ENCODE results near the gene ATOH7.
"Not testable (repeated sequence)": the region's sequence is repeated elsewhere in the genome, so short reads cannot be mapped to it uniquely, and the experiment has no call there.

The ATOH7 gene

DNA sequence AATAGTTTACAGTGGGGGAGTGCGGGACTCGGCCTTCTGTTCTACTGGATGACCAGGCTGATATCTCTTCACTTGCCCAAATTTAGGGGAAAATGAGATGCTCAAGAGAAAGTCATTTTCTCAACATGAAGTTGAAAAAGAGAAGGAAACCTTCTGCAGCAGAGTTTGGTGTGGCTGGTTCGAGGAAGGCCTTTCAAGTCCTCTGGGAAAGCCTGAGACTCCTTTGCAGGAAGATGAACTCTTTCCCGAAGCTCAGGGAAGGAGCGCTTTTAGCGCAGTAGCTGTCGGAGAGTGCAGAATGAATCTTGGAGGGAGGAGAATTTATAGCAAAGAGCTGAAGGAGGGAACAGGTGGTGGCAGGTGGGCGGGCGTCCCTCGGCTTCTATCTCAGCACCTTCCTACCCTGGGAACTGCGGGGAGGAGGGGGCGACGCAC lies at the start of gene ATOH7:
Gene ATOH7 (minus strand): TSS at position 297 of the 435 bp plus-strand sequence. CDS start 436 bp downstream, outside the sequence.
- no peak for DNase-seq

DNA sequence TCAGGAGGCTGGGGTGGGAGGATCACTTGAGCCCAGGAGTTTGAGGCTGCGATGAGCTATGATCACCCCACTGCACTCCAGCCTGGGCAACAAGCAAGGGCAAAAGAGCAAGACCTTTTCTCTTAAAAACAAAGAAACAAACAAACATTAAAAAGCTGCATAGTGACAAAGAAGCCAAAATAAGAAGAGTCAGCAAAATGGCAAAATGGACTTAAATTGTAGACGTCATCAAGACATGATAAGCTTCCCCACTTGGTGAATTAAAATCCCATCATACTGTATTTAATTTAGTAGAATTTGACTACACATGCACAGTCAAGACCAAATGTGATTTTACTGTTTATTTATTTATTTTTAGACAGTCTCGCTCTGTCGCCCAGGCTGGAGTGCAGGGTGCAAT lies 48.8 kb upstream of the ATOH7 start:
- DNase-seq = no peak

DNA sequence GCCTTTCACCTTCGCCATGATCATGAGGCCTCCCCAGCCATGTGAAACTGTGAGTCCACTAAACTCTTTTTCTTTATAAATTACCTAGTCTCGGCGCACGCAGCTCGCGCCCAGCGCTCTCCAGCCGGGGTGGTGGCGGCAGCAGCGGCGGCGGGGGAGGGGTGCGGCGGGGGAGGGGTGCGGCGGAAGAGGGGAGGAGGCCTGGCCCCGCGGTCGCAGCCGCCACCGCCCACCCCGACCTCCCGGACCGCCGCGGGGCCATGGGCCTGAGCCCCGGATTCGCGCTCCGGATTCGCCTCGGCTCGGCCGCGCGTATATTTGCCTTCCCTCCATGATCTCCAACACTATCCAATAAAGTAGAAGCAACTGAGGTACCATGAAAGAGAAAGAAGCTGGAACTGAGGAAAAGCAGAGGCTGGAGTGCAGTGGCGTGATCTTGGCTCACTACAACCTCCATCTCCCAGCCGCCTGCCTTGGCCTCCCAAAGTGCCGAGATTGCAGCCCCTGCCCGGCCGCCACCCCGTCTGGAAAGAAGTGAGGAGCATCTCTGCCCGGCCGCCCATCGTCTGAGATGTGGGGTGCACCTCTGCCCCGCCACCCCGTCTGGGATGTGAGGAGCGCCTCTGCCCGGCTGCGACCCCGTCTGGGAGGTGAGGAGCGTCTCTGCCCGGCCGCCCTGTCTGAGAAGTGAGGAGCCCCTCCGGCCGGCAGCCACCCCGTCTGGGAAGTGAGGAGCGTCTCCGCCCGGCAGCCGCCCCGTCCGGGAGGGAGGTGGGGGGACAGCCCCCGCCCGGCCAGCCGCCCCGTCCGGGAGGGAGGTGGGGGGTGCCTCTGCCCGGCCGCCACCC lies 47.2 kb upstream of the ATOH7 start:
- not testable (repeated sequence) for DNase-seq

DNA sequence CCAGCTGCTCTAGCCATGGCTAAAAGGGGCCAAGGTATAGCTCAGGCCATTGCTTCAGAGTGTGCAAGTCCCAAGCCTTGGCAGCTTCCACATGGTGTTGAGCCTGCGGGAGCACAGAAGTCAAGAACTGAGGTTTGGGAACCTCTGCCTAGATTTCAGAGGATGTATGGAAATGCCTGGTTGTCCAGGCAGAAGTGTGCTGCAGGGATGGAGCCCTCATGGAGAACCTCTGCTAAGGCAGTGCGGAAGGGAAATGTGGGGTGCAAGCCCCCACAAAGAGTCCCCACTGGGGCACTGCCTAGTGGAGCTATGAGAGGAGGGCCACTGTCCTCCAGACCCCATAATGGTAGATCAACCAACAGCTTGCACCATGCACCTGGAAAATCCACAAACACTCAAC lies 45.9 kb upstream of the ATOH7 start:
- DNase-seq = not testable (repeated sequence)

DNA sequence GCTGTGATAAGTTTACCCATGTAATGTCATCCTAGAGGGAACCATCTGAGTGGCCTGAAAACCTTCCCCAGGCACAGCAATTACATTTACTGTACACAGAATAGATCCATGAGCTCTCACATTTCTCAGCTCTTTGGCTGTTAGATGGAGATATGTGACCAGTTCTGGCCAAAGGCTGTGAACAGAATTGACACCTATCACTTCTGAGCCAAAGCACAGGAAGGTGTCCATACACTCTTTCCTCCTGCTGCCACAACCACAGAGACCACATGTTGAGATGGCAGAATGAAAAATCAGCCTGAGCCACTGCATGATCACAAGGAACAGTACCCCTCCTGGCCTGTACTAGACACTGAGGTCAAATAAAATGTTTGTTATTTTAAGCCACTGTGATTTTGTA lies 44.3 kb upstream of the ATOH7 start:
- no peak for DNase-seq

DNA sequence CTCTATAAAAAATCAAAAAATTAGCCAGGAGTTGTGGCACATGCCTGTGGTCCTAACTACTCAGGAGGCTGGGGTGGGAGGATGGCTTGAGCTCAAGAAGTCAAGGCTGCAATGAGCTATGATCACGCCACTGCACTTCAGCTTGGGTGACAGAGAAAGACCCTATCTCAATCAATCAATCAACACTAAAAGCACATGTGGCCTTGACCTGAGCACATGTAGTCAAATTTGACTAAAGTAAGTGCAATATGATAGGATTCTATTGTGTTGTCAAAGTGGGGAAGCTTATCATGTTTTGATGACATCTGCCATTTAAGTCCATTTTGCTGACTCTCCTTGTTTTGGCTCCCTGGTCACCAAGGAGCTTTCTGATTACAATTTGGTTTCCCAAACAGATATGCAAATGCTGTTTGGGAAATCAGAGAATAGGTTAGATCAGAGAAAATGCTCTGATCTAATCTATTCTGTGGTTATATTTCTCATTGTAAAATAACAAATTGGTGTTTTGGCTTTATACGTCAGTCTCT lies 43.8 kb upstream of the ATOH7 start:
- DNase-seq = no peak

DNA sequence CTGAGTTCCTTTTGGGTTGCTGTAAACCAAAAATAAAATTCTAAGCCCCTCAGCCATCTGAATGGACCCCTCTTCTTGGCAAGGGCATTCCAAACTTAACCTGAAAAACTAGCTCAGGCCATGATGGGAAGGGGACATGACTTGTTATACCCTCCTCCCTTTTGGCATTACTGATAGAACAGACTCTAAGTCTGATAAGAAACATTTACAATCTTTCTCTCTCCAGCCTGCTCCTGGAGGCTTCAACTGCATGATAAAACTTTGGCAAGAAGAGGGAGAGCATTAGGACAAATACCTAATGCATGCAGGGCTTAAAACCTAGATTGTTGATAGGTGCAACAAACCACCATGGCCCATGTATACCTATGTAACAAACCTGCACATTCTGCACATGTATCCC lies 40.9 kb upstream of the ATOH7 start:
- DNase-seq = no peak

DNA sequence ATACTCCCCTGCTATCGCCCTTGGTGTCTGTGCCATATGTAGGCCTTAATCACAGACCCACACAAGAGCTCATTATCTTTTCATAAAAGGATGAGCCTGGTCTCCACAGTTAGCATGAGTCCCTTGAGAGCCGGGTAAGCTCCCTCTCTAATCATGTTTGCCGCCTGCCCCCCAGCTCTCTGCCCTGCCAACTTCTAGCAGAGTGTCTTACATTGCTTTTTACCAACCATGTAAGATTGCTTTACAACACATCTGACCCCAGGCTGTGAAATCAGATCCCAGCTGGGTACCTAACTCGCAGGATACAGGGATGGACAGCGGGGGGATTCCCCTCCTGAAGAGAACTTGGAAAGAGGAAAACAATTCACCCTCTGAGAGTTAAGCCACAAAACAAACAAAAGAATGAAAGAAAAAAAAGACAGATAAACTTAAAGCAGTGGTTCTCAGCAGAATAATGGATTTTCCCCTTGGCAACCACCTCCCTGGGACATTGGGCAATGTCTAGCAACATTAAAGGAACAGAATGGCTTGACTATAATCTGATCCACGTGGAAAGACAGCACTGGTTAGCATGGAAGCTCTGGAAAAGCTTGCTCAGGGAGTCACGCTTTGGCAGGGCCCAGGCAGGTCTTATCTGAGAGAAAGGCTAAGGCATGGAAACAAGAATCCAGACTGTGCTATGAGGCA lies 39.4 kb upstream of the ATOH7 start:
- no peak for DNase-seq

DNA sequence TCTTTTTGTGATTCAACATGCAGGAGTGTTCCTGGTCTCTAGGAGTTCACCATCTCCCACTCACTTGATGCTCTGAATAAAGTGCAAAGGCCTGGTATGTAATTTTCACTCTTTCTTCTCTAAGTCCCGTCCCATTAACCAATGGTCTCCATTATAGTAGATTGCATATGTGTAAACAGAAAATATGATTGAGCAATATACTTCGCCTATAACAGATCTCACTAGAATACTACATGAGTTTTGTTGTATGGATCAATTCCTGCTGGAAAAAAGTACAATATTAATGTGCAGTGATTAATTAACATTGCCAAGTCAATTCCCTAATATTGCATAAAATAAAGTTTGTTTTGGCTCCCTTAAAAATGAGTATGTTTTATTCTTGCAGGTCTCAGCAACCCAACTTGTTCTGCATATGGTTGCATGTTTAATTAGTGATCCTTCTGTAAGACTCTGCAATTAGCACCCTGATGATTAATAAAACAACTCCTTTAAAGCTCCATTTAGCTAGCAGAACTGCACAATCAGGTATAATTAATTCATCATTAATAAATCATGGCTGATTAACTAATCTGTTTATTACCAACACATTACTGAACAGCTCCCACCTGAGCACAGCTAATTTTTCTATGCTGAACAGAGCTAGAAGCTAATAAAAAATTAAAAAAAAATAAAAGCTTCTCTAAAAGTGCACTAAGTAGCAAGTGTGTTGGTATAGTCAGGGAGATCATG lies 37.8 kb upstream of the ATOH7 start:
- DNase-seq = no peak

DNA sequence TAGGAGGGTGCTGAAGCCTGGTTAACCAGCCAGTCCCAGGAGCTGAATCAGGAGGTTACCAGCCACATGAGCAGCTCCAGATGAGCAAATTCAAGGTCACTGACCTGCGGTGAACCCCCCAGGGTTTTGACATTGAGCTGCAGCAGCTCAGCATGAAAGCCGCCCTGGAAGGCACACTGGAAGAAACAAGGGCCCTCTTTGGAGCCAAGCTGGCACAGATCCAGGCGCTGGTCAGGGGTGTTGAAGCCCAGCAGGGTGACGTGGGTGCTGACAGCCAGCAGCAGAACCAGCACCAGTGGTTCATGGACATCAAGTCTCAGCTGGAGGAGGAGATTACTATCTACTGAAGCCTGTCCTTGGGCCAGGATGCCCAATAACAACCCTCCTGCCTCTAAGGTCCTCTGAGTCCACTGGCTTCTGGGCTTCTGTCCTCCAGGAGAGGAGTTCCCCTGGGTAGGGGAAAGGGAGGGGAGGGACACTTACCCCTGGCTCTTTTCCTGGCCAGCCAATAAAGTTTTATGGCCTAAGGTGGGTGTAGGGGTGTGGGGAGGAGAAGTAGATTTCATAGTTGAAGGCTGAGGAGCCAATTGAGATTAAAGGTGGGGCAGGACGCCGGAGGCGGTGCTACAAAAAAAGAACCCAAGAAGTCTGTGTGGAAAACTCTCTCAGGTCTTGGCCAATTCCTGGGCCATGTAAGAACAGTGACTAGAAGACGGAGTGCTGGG lies 29.4 kb upstream of the ATOH7 start:
- no peak for DNase-seq

DNA sequence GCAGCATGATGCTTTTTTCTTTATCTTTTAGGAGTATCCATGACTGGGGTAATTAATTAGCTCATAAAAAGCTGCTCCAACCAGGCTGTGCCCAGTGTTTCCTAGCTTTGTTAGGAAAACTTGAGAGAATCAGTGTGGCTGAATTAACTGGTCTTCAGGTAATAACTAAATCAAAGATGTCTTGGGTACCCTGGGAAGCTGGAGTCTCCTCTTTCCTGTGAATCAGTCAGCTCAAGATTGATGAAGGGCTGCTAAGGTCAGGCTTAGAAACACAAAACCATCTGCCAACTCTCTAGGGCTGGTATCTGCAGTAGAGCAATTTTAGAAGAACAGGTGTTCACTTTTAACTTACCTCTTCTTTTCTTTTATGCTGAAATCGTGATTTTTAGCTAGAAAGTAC lies 21.4 kb upstream of the ATOH7 start:
- DNase-seq = no peak

DNA sequence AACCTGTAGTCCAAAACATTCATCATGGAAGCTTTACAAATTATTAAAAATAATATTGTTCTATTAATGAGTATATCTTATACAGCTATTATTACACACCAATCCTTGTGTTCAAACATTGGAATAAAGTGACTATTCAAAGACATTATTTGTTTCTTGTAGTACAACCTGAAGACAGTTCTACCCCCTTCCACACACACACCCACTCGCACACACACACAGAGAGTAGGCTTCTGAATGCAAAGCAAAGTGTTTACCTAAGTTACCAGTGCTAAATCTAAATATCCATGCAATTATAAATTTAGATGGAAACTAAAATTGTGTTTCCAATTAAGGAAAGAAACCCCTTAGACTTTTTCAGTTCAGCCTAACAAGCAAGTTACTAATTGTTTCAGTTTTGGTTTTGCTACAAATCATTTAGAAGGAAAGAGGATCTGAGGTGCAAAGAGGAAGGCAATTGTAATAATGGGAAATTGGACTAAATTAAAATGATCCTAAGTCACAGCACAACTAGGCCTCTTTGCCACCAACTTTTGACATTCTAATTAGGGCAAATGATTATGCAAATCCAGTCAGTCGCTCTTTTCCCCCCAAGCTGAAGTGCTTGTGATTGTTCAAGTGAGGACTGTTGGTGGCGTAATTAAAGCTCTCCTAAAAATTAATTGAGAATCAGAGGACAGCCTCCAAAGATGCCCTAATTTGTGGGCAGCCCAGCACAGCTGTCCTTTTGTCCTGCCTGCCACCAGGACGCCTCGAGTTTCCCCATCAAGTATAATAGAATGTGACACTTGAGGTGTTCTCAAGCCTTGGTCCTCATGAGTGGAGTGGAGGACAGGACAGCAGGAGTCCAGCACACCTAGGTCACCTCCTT lies 19.9 kb upstream of the ATOH7 start:
- DNase-seq = no peak

DNA sequence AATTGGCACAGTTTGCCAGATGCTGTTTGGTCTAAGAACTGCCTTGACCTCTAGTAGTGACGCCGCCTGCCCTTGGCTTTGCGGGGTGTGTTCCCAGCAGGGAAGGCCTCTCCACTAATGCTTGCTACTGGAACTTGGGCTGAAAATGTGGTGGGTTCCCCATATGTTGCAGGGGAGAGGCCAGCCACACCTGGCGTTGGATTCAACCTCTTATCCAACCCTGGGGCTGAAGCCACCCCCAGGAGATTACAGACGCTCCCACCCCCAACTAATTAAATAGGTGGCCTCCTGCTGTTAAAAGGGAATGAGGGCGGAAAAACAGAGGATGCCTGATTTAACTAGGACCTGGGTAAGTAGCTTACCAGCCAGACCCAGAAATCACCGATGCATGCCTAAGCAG lies 19.2 kb upstream of the ATOH7 start:
- DNase-seq = no peak

DNA sequence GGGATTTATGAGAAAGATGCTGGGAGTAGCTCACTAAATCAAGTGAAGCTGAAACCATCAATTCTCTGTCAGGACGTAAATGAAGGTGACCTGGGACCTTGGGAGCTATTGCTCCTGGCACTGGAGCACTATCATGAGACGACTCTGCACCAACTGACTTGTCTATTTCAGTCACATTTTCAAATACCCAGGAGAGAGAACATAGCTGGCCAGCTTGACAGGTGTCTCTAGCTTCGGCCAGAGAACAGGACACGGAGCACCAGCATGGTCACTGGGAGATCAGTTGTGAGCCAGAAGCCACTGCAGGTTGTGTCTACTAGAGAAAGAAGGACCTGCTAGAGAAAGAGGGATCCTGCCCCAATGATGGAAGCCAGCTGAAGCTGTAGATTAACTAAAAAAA lies 17.4 kb upstream of the ATOH7 start:
- DNase-seq = no peak

DNA sequence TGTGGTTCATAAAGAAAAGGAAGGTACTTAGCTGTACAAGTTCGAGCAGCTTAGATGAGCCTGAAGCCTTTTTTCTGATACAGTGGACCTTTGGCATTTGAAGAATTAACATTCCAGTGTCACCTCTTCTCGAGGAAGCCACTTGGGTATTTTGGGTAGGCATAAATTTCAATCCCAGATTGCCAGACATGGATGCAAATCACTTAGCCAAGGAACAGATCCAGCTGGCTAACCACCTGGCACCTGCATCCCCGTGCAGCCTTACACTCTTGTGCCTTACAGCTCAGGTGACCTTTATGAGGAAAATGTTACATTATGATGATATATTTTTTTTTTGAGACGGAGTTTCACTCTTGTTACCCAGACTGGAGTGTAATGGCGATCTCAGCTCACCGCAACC lies 16.0 kb upstream of the ATOH7 start:
- DNase-seq = no peak

DNA sequence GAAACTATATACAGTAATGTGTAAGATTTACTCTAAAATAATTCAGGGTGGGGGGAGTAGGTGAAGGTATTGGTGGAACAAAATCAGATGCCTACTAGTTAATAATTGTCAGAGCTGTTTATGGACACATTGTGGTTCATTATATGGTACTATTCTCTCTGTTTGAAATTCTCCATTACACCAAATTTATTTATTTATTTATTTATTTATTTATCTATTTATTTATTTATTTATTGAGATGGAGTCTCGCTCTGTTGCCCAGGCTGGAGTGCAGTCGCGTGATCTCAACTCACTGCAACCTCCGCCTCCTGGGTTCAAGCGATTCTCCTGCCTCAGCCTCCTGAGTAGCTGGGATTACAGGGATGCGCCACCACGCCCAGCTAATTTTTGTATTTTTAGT lies 14.5 kb upstream of the ATOH7 start:
- DNase-seq = not testable (repeated sequence)

DNA sequence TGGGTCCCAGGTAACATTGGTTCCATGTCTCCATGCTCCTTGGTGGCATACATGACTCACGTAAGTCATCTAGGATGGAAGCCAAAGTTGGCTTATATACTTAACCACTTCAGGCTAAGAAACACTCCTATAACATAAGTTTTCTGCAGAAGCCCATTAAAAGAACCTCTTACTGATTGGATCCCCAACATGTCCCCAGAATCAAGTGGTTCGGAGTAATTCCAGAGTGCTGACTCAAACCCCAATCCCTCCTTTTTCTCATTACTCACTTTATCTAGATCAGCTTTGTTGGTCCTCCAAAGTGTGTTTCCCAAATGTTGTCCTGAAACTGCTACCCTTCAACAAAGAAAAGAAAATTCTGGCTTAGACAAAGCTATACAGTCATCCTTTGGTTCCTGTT lies 10.1 kb upstream of the ATOH7 start:
- DNase-seq = no peak

DNA sequence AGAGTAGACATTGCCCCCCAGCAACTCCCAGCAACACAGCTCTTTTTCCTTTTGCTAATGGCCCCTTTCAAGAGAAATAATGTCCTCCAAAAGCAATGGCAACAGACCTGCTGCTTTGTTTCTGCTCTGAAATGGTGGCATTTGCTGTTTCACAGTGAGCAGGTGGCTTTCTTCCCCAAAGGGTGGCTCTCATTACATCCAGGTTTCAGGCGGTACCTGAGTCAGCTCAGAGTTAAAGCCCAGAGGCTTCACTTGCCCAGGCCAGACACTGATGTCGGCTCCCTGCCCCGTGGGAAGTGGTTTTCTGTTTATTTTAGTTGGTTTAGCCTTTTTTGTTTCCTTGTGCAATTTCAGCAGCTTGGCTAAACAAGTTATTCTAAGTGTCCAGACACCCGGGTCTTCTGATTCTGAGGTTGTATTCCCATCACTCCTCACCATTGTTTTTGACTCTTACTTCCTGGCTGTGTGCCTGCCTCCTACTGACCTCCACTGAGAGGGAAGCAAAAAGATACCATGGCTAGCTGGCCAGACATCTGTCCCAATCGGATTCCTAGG lies 7.8 kb upstream of the ATOH7 start:
- DNase-seq = no peak

DNA sequence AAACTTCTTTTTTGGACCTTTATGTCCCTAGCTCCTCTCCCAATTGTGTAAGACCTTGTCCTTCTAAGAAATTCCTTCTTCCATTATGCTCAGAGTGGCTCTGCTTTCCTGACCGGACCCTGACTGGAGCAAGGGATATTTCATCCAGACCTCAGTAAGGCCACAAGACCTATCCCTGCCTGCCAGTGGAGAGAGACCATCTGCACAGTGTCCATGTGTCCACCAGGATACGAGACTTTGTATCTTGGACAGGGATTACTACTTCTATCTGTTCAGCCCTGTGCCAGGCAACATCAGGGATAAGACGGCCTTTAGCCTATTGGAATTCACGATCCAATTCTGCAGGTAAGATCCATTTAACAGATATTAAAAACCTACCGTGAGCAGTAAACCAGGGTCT lies 7.2 kb upstream of the ATOH7 start:
- no peak for DNase-seq

DNA sequence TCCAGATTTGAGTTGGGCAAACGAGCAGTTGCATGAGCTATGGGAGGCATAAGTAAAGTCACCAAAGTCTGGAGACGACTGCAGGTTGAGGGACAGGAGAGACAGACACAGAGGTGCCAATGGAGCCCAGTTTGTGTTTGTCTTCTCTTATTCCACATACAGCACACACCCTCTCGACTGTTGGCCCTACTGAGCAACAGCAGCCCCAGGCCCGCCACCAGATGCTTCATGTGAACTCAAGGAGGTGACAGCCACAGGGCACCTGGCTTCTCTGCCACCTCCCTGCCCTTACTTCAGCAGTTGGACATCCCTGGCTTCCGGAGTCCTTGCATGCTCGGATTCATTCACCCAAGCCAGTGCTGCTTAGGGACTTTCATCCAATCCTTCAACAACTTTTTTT lies 6.5 kb upstream of the ATOH7 start:
- DNase-seq = no peak

DNA sequence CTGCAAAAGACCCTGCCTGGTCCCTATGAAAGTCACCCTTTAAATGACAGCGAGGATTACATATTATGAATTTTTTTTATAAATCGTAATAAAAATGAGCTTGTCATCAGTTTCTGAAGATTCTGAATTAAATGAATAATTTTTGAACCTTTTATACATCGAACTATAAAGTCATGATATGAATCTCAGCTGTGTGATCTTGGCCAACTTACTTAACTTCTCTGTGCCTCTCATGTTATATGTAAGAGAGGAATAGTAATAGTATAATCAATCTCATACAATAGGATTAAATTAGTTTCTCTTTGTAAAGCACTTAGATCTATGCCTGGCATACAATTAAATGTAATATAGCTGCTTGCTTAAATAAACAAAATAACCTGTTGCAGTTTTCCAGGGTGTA lies 5.3 kb upstream of the ATOH7 start:
- DNase-seq = no peak

All from activated CD4-positive, alpha-beta T cell treated with anti-CD3 and anti-CD28 coated beads for 1 hour (primary cell).